Gastroesophageal sphincter (tissue), 4 donors: ENCODE data around the gene C16orf92. TPM values are rescaled to one million over a fixed set of nuclear protein-coding genes. Genes with fewer than 3 reads are reported as not detected.
"Not testable (repeated sequence)": the region's sequence is repeated elsewhere in the genome, so short reads cannot be mapped to it uniquely, and the experiment has no call there.

Experiments
- ATAC-seq: fragments of 150-250 bp; one replicate; pipeline ENCODE4 v1.9.1; 2016; ENCODE audit warnings: mild to moderate bottlenecking, moderate library complexity
- H3K27ac ChIP-seq, 4 donors: fragments of 200-600 bp; sonication (generic) in 3 of 4; 1 replicate in 3 of 4; 2 replicates in 1 of 4; pipeline ENCODE4 v1.5.1; 2016 to 2019
- H3K27me3 ChIP-seq: fragments of 200-600 bp; sonication (generic); one replicate; pipeline ENCODE4 v1.5.1; 2019
- H3K36me3 ChIP-seq, 2 donors: fragments of 200-600 bp; sonication (generic); one replicate each; pipeline ENCODE4 v1.5.1; 2019; ENCODE audit warnings: control low read depth in 1 of 2
- H3K4me1 ChIP-seq, 3 donors: fragments of 200-600 bp; sonication (generic); 1 replicate in 2 of 3; 2 replicates in 1 of 3; pipeline ENCODE4 v1.5.1; 2016 to 2019; ENCODE audit warnings: control low read depth in 2 of 3
- H3K4me3 ChIP-seq, 2 donors: fragments of 200-600 bp; sonication (generic); one replicate each; pipeline ENCODE4 v1.5.1; 2019; ENCODE audit warnings: mild to moderate bottlenecking in 1 of 2, moderate library complexity in 1 of 2
- H3K9me3 ChIP-seq, 3 donors: fragments of 200-600 bp; sonication (generic); one replicate each; pipeline ENCODE4 v1.5.1; 2017 to 2019; ENCODE audit warnings: control low read depth in 2 of 3
- EP300 ChIP-seq: sonication (generic); formaldehyde crosslinking; IDR thresholded peaks from one replicate; pipeline ENCODE4 v1.6.1; 2017; ENCODE audit warnings: antibody characterized with exemption, mild to moderate bottlenecking
- POLR2A ChIP-seq, 2 donors: fragments of 450-650 bp; IDR thresholded peaks; one replicate each; pipeline ENCODE4 v1.6.1; 2017; ENCODE audit warnings: antibody characterized with exemption in 2 of 2, mild to moderate bottlenecking in 2 of 2, moderate library complexity in 1 of 2
- POLR2AphosphoS5 ChIP-seq: sonication (generic); formaldehyde crosslinking; IDR thresholded peaks from one replicate; pipeline ENCODE4 v1.6.1; 2017; ENCODE audit warnings: antibody characterized with exemption
- WGBS, 2 donors: methylation state at CpG; one replicate each; pipeline ENCODE4 v1.1.5; 2018; ENCODE audit warnings: low coverage in 1 of 2; 5-methylcytosine and 5-hydroxymethylcytosine counted together
- total RNA-seq, 4 donors: library from RNA; depleted of rRNA; stranded (reverse); fragments of >200 nt; gene quantifications; one replicate each; pipeline ENCODE4 v1.1.0, GENCODE V29; 2016
- TF ChIP-seq, protein P1 (sequence below), 4 experiments: fragments of 200-600 bp in 2 of 4; fragments of 450-650 bp in 2 of 4; sonication (generic) in 1 of 4; IDR thresholded peaks; one replicate each; pipeline ENCODE4 v1.5.1; 2017 to 2019; ENCODE audit warnings: antibody characterized with exemption in 4 of 4, mild to moderate bottlenecking in 2 of 4, moderate library complexity in 2 of 4

The C16orf92 gene
- total RNA-seq, 4 donors from 2014 or later, result not detected

DNA sequence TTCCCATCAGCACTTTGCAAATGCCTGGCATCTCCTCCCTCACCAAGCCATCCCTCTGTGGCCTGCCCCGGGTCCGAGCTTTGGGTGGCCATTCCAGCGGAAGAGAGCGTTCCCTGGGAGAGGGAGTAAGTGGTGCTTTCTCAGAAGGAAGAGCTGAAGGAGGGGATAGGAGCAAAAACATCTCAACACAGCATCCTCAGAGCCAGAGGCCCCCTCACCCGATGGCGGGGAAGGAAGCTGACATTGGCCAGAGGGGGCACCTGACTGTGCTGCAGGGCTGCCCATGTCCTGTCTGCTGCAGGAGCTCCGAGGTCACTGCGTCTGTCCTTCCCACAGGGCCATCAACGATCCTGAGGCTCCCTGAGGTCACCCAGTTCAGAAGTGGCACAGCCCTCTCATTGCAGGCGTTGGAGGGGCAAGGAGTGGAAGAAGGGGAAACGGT, 8.5 kb downstream of the C16orf92 start:
- H3K27ac ChIP-seq, result no peak overlapping the region
- H3K4me1 ChIP-seq, result peaks cover 0 to 17% (median 6%) of the 10 kb centered on the region in 3 donors
- no peak for TF ChIP-seq EP300
- peaks cover 98% of the 10 kb centered on the region for H3K27me3 ChIP-seq
- no peaks in the 10 kb centered on the region for H3K9me3 ChIP-seq
- no peak overlapping the region for H3K4me3 ChIP-seq
- no peak for ATAC-seq
- H3K36me3 ChIP-seq, result no peaks in the 10 kb centered on the region
- no CpG with 5 or more reads among the region's 11 CpGs for WGBS, 2 donors

DNA sequence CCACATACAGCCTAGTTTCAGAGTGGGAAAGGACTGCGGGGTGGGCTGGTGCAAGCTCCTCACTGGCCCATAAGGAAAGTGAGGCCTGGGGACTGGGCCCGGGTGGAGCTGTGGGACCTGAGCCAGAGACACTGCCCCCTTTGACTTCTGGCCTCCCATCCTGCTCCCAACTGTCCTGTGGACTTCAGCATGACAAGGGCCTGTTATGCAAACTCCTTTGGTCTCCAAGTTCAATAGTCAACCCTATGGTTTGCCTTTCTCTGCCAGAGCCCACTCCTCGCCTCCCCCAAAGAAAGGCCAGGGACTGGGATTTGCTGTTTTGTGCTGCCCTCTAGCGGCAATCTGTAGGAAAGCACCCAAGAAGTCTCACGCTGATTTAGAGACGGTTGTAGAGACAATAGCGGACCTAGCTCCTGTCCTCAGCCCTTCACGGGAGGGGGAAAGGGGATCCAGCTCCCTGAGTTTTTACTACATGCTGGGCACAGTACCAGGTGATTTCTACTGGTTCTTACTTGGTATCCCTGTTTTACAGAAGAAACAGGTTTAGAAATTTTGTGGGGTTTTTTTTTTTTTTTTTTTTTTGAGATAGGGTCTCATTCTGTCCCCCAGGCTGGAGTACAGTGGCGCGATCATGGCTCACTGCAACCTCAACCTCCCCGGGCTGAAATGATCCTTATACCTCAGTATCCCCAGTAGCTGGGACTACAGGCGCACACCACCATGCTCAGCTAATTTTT, 9.3 kb downstream of the C16orf92 start:
- ATAC-seq, result no peak
- H3K9me3 ChIP-seq, result no peaks in the 10 kb centered on the region
- H3K27ac ChIP-seq, result no peak overlapping the region
- peaks cover 0 to 17% (median 6%) of the 10 kb centered on the region in 3 donors for H3K4me1 ChIP-seq
- peaks cover 98% of the 10 kb centered on the region for H3K27me3 ChIP-seq
- H3K36me3 ChIP-seq, result no peaks in the 10 kb centered on the region
- WGBS, 2 donors, result 9% methylated on average over 11 of the region's 12 CpGs; no CpG with 5 or more reads in 1 of the 2 donors
- no peak overlapping the region for H3K4me3 ChIP-seq
- no peak for TF ChIP-seq POLR2A (IDR thresholded peaks at IDR 0.05)
- no peak for TF ChIP-seq POLR2AphosphoS5
- TF ChIP-seq EP300, result no peak
- TF ChIP-seq, protein P1, sequence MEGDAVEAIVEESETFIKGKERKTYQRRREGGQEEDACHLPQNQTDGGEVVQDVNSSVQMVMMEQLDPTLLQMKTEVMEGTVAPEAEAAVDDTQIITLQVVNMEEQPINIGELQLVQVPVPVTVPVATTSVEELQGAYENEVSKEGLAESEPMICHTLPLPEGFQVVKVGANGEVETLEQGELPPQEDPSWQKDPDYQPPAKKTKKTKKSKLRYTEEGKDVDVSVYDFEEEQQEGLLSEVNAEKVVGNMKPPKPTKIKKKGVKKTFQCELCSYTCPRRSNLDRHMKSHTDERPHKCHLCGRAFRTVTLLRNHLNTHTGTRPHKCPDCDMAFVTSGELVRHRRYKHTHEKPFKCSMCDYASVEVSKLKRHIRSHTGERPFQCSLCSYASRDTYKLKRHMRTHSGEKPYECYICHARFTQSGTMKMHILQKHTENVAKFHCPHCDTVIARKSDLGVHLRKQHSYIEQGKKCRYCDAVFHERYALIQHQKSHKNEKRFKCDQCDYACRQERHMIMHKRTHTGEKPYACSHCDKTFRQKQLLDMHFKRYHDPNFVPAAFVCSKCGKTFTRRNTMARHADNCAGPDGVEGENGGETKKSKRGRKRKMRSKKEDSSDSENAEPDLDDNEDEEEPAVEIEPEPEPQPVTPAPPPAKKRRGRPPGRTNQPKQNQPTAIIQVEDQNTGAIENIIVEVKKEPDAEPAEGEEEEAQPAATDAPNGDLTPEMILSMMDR (IDR thresholded peaks at IDR 0.05), result peak in 3 of 4 experiments; percentile 50 to 66 (median 53)

DNA sequence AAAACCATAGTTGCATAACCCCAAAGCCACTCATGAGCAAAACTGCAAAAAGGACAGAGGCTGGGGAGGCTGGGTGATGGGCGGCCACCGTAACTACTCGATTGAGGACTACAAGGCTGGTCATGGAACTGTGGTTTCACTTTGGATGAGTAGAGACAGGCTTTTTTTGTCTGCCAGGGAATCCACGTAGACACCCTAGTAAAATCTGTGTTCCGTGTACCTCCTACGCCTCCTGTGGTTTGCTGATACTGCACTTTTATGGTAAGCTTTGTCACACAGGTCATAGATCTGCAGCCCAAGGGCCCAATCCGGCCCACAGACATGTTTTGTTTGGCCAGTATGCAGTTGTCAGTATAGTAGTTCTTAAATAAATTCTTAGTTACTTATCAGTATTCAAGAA, 10.3 kb downstream of the C16orf92 start:
- no peak for ATAC-seq

DNA sequence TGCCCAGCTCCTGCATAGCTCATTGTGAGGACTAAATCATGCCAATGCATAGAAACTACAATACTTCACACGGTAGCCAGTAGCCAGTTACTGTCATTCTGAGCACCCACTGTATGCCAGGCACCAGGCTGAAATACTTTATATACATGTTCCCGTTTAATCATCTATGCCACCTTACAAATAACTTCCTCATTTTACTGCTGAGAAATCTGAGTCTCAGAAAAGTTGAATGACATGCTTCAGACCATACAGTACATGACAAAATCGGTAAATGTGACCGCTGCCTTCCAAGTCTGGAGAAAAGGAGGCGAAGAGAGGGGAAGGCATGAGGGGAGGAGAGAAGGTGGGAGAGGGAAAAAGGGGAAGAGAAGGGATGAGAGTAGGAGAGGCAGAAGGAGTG, 17.2 kb downstream of the C16orf92 start:
- no peak overlapping the region for H3K27ac ChIP-seq
- no peak for ATAC-seq
- TF ChIP-seq, protein P1 (IDR thresholded peaks at IDR 0.05), result no peak
- TF ChIP-seq EP300, result no peak
- no peak for TF ChIP-seq POLR2A (IDR thresholded peaks at IDR 0.05)
- TF ChIP-seq POLR2AphosphoS5, result no peak
- 46 to 62% methylated on average over 5 of the region's 5 CpGs for WGBS, 2 donors
- H3K27me3 ChIP-seq, result peaks cover 59% of the 10 kb centered on the region
- H3K36me3 ChIP-seq, result no peaks in the 10 kb centered on the region
- no peaks in the 10 kb centered on the region for H3K9me3 ChIP-seq
- H3K4me1 ChIP-seq, result no peaks in the 10 kb centered on the region
- no peak overlapping the region for H3K4me3 ChIP-seq

More for the DNA sequence above, 10.3 kb downstream of the C16orf92 start:
- WGBS, 2 donors, result 67 to 73% methylated on average over 5 to 7 of the region's 7 CpGs
- Histone ChIP-seq H3K36me3 (no peaks in the 10 kb centered on the region), H3K4me1 (peaks cover 0 to 17% (median 6%) of the 10 kb centered on the region in 3 donors), H3K9me3 (no peaks in the 10 kb centered on the region), H3K4me3 (no peak overlapping the region), H3K27me3 (peaks cover 87% of the 10 kb centered on the region), H3K27ac (no peak overlapping the region)
- no peak for TF ChIP-seq POLR2AphosphoS5

DNA sequence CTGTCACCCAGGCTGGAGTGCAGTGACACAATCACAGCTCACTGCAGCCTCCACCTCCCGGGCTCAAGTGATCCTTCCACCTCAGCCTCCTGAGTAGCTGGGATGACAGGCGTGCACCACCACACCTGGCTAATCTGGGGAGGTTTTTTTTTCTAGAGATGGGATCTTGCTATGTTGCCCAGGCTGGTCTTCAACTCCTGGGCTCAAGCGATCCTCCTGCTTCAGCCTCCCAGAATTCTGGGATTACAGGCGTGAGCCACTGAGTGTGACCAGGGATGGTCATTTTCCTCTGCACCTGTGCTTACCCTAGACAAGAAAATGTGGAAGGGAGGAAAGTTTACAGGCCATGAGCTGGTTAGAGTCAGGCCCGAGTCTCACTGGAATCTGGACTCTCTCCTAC, 17.7 kb downstream of the C16orf92 start:
- ATAC-seq, H3K9me3 ChIP-seq, H3K36me3 ChIP-seq, H3K27ac ChIP-seq, H3K4me3 ChIP-seq, H3K4me1 ChIP-seq: not testable (repeated sequence)
- peaks cover 54% of the 10 kb centered on the region for H3K27me3 ChIP-seq
- WGBS, 2 donors, result 83 to 90% methylated on average over 1 to 5 of the region's 5 CpGs

DNA sequence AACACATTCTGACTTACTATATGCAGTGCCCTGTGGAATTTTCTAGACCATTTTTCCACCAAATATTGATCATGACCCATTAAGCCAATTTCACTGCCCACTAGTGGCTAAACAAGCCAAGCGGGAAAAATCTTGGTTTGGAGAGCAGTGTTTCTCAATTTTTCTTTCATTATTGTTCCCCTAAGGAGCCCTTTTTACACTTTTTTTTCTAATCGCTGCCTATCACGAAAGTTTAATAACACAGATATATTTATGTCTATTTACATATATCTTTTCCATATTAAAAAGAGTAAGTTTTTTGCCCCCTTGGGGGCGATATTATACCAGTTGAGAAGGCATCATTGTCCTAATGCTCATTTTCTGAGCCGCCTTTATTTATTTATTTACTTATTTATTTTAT, 18.8 kb downstream of the C16orf92 start:
- 9 to 17% methylated on average over 5 of the region's 5 CpGs for WGBS, 2 donors
- no peak for ATAC-seq
- H3K27me3 ChIP-seq, result peaks cover 48% of the 10 kb centered on the region

More for the DNA sequence above, 18.8 kb downstream of the C16orf92 start:
- no peak overlapping the region for H3K27ac ChIP-seq
- no peaks in the 10 kb centered on the region for H3K4me1 ChIP-seq
- TF ChIP-seq, protein P1 (IDR thresholded peaks at IDR 0.05), result peak in 3 of 4 experiments; percentile 24 to 53 (median 34)
- no peak for TF ChIP-seq POLR2AphosphoS5
- no peak overlapping the region for H3K4me3 ChIP-seq
- no peaks in the 10 kb centered on the region for H3K9me3 ChIP-seq
- H3K36me3 ChIP-seq, result no peaks in the 10 kb centered on the region
